ENCODE data around the gene SRGAP1.
"Not testable (repeated sequence)": the region's sequence is repeated elsewhere in the genome, so short reads cannot be mapped to it uniquely, and the experiment has no call there.

Gene SRGAP1

DNA sequence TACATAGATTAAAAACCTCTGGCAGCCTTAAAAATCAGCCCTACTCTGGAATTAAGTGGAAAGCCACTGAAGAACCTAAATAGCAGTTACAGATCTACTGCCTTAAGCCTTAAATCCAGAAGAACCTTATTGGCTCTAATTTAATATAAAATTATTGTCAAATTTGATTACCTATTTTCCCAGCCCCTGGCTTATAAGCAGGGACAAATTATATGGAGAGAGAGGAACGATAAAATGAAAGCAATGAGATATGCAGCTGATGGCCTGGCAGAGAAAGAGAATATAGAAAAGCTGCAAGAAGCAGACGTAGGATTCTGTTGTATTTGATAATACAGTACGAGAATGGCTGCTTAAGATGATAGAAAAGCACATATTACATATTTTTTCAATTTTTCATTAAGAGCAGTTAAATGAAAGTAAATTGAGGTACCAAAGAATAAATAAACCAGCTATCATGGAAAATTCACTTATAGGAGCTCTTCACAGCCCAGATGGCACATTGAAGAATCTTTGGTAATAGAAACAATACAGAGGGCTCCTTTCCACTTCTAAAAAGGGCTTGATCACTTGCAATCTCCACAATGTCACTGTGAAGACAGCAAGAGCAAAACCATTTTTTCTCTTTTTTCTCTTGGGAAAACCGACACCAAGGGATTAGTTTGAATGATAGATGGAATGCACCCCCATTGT, 248.2 kb downstream of the SRGAP1 start:
- DNase-seq = no peak

- no peak for DNase-seq
Measured at GRCh38 chr12:64093689-64094088, 249.2 kb downstream of the SRGAP1 start.

DNA sequence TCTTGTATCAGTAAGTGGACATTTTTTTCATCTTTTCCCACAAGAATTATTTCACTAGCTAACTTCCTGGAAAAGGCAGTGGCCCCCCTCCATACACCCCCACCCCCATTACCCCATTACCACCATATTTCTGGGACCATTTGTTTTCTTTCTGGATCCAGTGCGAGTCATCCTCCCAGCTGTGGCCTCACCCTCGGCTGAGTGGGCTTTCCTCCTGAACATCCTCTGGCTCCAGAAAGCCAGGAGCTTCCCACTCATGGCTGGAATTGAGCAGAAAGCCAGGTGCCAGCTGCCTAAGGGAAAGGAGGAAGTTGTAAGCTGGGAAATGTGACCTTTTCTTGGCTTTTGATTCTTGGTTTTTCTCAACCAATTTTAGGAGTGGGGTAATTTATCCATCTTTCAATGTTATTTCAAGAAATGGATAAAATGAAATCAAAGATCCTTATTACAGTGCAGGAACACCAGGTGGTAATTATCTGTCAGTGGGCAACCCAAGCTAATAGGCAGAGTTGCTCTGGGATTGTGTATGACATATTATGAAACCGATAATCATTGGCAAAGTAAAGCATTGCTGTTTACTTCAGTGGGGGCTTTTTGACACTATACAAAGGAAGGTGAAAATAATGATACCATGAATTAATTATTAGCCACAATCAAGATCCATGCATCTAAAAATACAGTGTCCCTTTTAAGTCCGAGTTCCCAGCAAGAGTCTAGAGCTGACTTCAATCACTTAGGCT, 253.0 kb downstream of the SRGAP1 start:
- DNase-seq = no peak

DNA sequence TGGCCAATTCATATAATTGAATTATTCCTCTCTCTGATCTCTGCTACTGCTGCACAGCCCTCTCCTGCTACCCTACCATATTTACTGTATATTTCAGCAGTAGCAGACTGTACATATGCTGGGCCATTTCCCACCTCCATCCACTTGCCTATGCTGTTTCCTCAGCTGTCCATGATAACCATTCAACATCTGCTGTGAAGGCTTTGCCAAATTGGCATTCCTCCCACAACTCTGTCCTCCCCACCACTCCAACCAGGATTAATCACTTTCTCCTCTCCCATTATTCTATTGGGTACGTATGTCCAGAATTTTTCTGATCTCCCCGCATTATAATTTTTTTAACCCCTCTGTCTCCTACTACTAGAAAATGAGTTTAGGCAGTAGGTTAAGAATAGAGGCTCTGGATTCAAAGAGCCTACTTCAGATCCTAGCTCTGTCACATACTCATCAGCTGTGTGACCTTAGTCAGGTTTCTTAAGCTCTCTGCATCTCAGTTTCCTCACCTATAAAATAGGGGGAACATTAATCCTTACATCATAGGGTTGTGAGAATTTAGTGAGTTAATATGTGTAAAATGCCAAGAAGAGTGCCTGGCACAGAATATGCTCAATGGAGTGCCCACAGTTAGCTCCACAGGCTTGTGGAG, 254.3 kb downstream of the SRGAP1 start:
- DNase-seq = no peak

GRCh38 chr12:64099397-64099796, 254.9 kb downstream of the SRGAP1 start:
- DNase-seq = no peak

DNA sequence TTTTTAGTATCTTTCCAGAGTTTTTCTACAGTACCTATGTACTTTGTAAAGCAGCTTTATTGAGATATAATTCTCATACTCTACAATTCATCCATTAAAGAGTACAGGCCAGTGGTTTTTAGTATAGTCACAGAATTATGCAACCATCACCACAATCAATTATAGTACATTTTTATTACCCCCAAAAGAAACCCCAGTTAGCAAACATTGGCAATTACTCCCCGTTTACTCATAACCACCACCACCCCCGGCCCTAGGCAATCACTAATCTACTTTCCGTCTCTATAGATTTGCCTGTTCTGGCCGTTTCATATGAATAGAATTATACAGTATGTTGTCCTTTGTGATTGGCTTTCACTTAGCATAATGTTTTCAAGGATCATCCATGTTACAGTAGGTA, 257.8 kb downstream of the SRGAP1 start:
- DNase-seq = no peak

- DNase-seq = no peak
Measured at GRCh38 chr12:64103825-64104740, 259.6 kb downstream of the SRGAP1 start.

DNA sequence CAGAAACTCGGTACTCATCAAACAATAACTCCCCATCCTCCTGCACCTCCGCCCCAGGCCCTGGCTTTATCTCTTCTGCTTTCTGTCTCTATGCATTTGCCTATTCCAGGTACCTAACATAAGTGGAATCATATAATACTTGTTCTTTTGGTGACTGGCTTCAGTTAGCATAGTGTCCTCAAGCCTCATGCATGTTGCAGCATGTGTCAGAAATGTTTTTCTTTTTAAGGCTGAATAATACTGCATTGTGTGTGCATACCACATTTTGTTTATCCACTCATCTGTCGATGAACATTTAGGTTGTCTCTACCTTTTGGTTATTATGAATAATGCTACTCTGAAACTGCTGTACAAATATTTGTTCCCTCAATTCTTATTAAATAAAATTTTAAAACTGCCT, 260.5 kb downstream of the SRGAP1 start:
- no peak for DNase-seq

GRCh38 chr12:64107776-64108175, 263.3 kb downstream of the SRGAP1 start:
- DNase-seq = no peak

- no peak for DNase-seq
Measured at GRCh38 chr12:64109706-64110105, 265.2 kb downstream of the SRGAP1 start.

- DNase-seq = no peak
Measured at GRCh38 chr12:64110864-64111263, 266.4 kb downstream of the SRGAP1 start.

GRCh38 chr12:64116969-64117368, 272.5 kb downstream of the SRGAP1 start:
- DNase-seq = no peak

DNA sequence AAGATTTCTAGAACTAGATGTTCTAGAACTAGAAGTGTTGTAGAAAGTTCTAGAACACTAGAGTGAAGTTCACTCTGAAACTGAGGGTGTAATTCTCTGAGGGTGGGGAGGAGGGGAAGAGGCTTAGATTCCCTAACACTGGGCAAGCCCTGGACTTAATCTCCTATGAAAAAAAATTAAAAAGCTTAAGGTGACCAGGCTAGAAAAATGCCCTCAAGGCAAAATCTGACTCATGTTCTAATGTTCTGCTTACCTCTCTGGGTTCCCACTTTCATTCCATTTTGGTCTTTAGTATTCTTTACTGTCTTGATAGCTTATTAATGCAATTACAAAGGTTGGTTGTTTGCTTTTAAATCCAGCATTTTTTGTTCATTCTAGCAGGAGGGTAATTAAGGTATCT, 276.1 kb downstream of the SRGAP1 start:
- DNase-seq = no peak

GRCh38 chr12:64121086-64121485, 276.6 kb downstream of the SRGAP1 start:
- DNase-seq = not testable (repeated sequence)

DNA sequence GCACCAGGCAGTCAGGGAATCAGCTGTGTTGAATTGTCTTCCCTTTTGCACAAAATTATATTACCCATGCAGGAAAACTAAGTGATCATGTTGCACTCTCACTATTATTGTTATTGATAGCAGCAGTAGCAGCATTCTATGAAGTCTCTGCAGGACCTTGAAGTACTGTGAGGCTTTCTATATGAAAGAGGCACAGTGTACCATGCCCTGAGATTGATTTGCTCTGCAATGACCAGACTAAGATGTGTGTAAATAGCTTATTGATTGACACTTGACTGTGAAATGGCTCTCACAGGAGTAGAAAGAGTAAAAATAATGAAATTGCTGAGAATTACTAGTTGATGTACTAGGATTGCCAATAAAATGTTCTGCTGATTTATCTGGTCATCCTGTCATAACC, 277.7 kb downstream of the SRGAP1 start:
- DNase-seq = no peak

- no peak for DNase-seq
Measured at GRCh38 chr12:64122995-64123394, 278.5 kb downstream of the SRGAP1 start.

- DNase-seq = no peak
Measured at GRCh38 chr12:64123448-64123847, 278.9 kb downstream of the SRGAP1 start.

- no peak for DNase-seq
Measured at GRCh38 chr12:64124511-64125197, 280.2 kb downstream of the SRGAP1 start.

GRCh38 chr12:64125913-64126312, 281.4 kb downstream of the SRGAP1 start:
- no peak for DNase-seq

DNA sequence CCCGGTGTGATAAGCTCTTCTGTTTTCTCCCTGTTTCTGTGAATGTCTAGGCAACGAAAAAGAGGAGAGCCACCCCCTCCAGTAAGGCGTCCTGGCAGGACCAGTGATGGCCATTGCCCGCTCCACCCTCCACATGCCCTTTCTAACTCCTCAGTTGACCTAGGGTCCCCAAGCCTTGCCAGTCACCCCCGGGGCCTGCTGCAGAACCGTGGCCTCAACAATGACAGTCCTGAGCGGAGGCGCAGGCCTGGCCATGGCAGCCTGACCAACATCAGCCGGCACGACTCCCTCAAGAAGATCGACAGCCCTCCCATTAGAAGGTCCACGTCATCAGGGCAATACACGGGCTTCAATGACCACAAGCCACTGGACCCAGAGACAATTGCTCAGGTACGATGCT, 283.3 kb downstream of the SRGAP1 start:
- DNase-seq = no peak

DNA sequence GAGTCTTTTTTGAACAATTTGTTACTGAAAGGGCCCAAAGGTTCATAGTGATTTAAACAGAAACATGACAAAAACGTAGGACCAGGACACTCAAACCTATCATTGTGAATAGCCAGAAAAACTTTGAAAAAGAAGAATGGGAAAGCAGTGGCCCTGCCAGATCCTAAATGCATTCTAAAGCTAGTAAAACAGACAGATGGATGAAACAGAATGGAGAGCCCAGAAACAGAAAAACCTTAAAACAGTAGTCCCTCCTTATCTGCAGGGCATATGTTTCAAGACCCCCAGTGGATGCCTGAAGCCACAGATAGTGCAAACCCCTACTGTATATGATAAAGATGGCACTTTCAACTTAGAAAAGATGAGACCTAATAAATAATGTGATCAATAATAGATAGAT, 283.9 kb downstream of the SRGAP1 start:
- DNase-seq = no peak

DNA sequence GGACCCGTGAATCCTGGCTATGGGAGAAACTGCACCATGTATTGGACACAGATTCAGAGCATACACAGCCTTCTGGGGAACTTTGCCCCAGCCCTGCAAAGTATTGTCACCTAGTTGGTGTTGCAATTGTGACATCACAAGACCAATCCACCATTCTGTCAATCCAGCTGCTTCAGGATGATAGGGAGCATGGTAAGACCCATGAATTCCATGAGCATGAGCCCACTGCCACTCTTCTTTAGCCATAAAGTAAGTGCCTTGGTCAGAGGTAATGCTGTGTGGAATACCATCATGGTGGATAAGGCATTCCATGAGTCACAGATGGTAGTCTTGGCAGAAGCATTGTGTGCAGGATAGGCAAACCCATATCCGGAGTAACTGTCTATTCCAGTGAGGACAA, 286.0 kb downstream of the SRGAP1 start:
- not testable (repeated sequence) for DNase-seq

Measured in CD4-positive, alpha-beta T cell treated with Interferon gamma for 1 hour (primary cell).